Gastroesophageal sphincter (tissue), 4 donors: ENCODE results near the gene RALGPS1. TPM values are rescaled to one million over a fixed set of nuclear protein-coding genes. Genes with fewer than 3 reads are reported as not detected.

Experiments
- ATAC-seq: fragments of 150-250 bp; one replicate; pipeline ENCODE4 v1.9.1; 2016; ENCODE audit warnings: mild to moderate bottlenecking, moderate library complexity
- H3K27ac ChIP-seq, 4 donors: fragments of 200-600 bp; sonication (generic) in 3 of 4; 1 replicate in 3 of 4; 2 replicates in 1 of 4; pipeline ENCODE4 v1.5.1; 2016 to 2019
- H3K27me3 ChIP-seq: fragments of 200-600 bp; sonication (generic); one replicate; pipeline ENCODE4 v1.5.1; 2019
- H3K36me3 ChIP-seq, 2 donors: fragments of 200-600 bp; sonication (generic); one replicate each; pipeline ENCODE4 v1.5.1; 2019; ENCODE audit warnings: control low read depth in 1 of 2
- H3K4me1 ChIP-seq, 3 donors: fragments of 200-600 bp; sonication (generic); 1 replicate in 2 of 3; 2 replicates in 1 of 3; pipeline ENCODE4 v1.5.1; 2016 to 2019; ENCODE audit warnings: control low read depth in 2 of 3
- H3K4me3 ChIP-seq, 2 donors: fragments of 200-600 bp; sonication (generic); one replicate each; pipeline ENCODE4 v1.5.1; 2019; ENCODE audit warnings: mild to moderate bottlenecking in 1 of 2, moderate library complexity in 1 of 2
- H3K9me3 ChIP-seq, 3 donors: fragments of 200-600 bp; sonication (generic); one replicate each; pipeline ENCODE4 v1.5.1; 2017 to 2019; ENCODE audit warnings: control low read depth in 2 of 3
- EP300 ChIP-seq: sonication (generic); formaldehyde crosslinking; IDR thresholded peaks from one replicate; pipeline ENCODE4 v1.6.1; 2017; ENCODE audit warnings: antibody characterized with exemption, mild to moderate bottlenecking
- POLR2A ChIP-seq, 2 donors: fragments of 450-650 bp; IDR thresholded peaks; one replicate each; pipeline ENCODE4 v1.6.1; 2017; ENCODE audit warnings: antibody characterized with exemption in 2 of 2, mild to moderate bottlenecking in 2 of 2, moderate library complexity in 1 of 2
- POLR2AphosphoS5 ChIP-seq: sonication (generic); formaldehyde crosslinking; IDR thresholded peaks from one replicate; pipeline ENCODE4 v1.6.1; 2017; ENCODE audit warnings: antibody characterized with exemption
- WGBS, 2 donors: methylation state at CpG; one replicate each; pipeline ENCODE4 v1.1.5; 2018; ENCODE audit warnings: low coverage in 1 of 2; 5-methylcytosine and 5-hydroxymethylcytosine counted together
- total RNA-seq, 4 donors: library from RNA; depleted of rRNA; stranded (reverse); fragments of >200 nt; gene quantifications; one replicate each; pipeline ENCODE4 v1.1.0, GENCODE V29; 2016
- TF ChIP-seq, protein P1 (sequence below), 4 experiments: fragments of 200-600 bp in 2 of 4; fragments of 450-650 bp in 2 of 4; sonication (generic) in 1 of 4; IDR thresholded peaks; one replicate each; pipeline ENCODE4 v1.5.1; 2017 to 2019; ENCODE audit warnings: antibody characterized with exemption in 4 of 4, mild to moderate bottlenecking in 2 of 4, moderate library complexity in 2 of 4

RALGPS1 gene
- total RNA-seq, 4 donors from 2014 or later: 5.9 to 17.4 (median 11.3) TPM

- TF ChIP-seq POLR2A (IDR thresholded peaks at IDR 0.05) (no peak), POLR2AphosphoS5 (peak; percentile 37)
- H3K4me1 ChIP-seq: peaks cover 0 to 46% (median 11%) of the 10 kb centered on the region in 3 donors
- no peak overlapping the region for H3K4me3 ChIP-seq
- no peaks in the 10 kb centered on the region for H3K36me3 ChIP-seq
- ATAC-seq: peak; percentile 70
- H3K27ac ChIP-seq: peak overlapping the region in 3 of 4 donors; percentile 48 to 79 (median 67)
- 60% methylated on average over 1 of the region's 7 CpGs; no CpG with 5 or more reads in 1 of the 2 donors for WGBS, 2 donors
- no peaks in the 10 kb centered on the region for H3K9me3 ChIP-seq
- no peaks in the 10 kb centered on the region for H3K27me3 ChIP-seq
These were observed 42.5 kb downstream of the RALGPS1 start for GRCh38 chr9:126956917-126957686.

DNA sequence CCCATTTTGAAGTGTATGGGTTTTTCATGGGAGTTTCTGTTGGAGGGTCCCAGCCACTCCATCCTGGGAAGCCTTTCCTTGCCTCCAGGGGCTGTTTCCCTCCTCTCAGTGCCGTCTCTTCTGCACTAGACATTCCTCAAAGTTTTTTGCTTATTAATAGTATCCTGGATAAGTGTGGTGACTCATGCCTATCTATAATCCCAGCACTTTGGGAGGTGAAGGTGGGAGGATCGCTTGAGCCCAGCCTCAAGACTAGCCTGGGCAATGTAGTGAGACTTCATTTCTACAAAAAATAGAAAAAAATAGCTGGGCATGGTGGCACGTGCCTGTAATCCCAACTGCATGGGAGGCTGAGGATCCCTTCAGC lies 43.1 kb downstream of the RALGPS1 start:
- Histone ChIP-seq H3K27me3 (no peaks in the 10 kb centered on the region), H3K9me3 (no peaks in the 10 kb centered on the region), H3K4me1 (peaks cover 0 to 40% (median 5%) of the 10 kb centered on the region in 3 donors), H3K36me3 (no peaks in the 10 kb centered on the region), H3K4me3 (no peak overlapping the region), H3K27ac (peak overlapping the region in 3 of 4 donors; percentile 48 to 79 (median 67))
- 19 to 25% methylated on average over 2 to 3 of the region's 3 CpGs for WGBS, 2 donors
- TF ChIP-seq EP300 (no peak), POLR2A (IDR thresholded peaks at IDR 0.05) (no peak)
- peak; percentile 46 for ATAC-seq

- peaks cover 0 to 31% (median 0%) of the 10 kb centered on the region in 3 donors for H3K4me1 ChIP-seq
- ATAC-seq: no peak
- no peaks in the 10 kb centered on the region for H3K36me3 ChIP-seq
- H3K27me3 ChIP-seq: no peaks in the 10 kb centered on the region
- no peak overlapping the region for H3K27ac ChIP-seq
- no peak overlapping the region for H3K4me3 ChIP-seq
- H3K9me3 ChIP-seq: no peaks in the 10 kb centered on the region
- no peak for TF ChIP-seq POLR2AphosphoS5
- TF ChIP-seq EP300: no peak
- TF ChIP-seq, protein P1, sequence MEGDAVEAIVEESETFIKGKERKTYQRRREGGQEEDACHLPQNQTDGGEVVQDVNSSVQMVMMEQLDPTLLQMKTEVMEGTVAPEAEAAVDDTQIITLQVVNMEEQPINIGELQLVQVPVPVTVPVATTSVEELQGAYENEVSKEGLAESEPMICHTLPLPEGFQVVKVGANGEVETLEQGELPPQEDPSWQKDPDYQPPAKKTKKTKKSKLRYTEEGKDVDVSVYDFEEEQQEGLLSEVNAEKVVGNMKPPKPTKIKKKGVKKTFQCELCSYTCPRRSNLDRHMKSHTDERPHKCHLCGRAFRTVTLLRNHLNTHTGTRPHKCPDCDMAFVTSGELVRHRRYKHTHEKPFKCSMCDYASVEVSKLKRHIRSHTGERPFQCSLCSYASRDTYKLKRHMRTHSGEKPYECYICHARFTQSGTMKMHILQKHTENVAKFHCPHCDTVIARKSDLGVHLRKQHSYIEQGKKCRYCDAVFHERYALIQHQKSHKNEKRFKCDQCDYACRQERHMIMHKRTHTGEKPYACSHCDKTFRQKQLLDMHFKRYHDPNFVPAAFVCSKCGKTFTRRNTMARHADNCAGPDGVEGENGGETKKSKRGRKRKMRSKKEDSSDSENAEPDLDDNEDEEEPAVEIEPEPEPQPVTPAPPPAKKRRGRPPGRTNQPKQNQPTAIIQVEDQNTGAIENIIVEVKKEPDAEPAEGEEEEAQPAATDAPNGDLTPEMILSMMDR (IDR thresholded peaks at IDR 0.05): no peak
- no peak for TF ChIP-seq POLR2A (IDR thresholded peaks at IDR 0.05)
- 86% methylated on average over 3 of the region's 3 CpGs for WGBS, 2 donors
These were observed 44.8 kb downstream of the RALGPS1 start for GRCh38 chr9:126959336-126959735.

- Histone ChIP-seq H3K27ac (no peak overlapping the region), H3K27me3 (no peaks in the 10 kb centered on the region), H3K36me3 (no peaks in the 10 kb centered on the region), H3K4me1 (peaks cover 0 to 36% (median 0%) of the 10 kb centered on the region in 3 donors), H3K4me3 (no peak overlapping the region), H3K9me3 (no peaks in the 10 kb centered on the region)
- no peak for ATAC-seq
- TF ChIP-seq, protein P1 (IDR thresholded peaks at IDR 0.05): no peak
- TF ChIP-seq POLR2A (IDR thresholded peaks at IDR 0.05): no peak
- TF ChIP-seq EP300: no peak
- TF ChIP-seq POLR2AphosphoS5: no peak
These were observed 45.3 kb downstream of the RALGPS1 start for GRCh38 chr9:126959917-126960316.

DNA sequence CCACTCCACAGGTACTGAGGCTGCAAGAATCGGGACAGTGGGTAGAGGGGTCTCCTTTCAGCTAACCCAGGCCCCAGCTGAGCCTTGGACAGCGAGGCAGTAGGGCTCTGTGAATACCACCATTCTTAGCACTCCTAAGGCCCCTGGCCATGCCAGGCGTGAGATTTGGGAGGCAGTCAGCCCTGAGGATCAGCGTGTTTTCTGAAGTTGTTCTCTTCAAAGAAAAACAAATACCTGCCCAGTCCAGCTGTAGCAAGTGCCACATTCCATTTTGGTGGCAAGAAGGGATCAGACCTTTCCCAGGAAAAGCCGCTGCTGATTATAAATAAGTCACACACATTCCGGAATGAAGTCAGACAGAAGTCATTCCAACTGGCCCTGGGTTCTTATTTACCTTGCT lies 47.8 kb downstream of the RALGPS1 start:
- Histone ChIP-seq H3K4me1 (peaks cover 0 to 34% (median 0%) of the 10 kb centered on the region in 3 donors), H3K27me3 (no peaks in the 10 kb centered on the region), H3K36me3 (no peaks in the 10 kb centered on the region), H3K27ac (no peak overlapping the region), H3K9me3 (no peaks in the 10 kb centered on the region), H3K4me3 (no peak overlapping the region)
- WGBS, 2 donors: 60 to 100% methylated on average over 2 of the region's 6 CpGs
- TF ChIP-seq POLR2A (IDR thresholded peaks at IDR 0.05): no peak
- no peak for ATAC-seq

GRCh38 chr9:126965077-126965476 lies 50.5 kb downstream of the RALGPS1 start:
- H3K9me3 ChIP-seq: no peaks in the 10 kb centered on the region
- no peaks in the 10 kb centered on the region for H3K27me3 ChIP-seq
- peaks cover 0 to 16% (median 0%) of the 10 kb centered on the region in 3 donors for H3K4me1 ChIP-seq
- no peak for TF ChIP-seq POLR2AphosphoS5
- TF ChIP-seq, protein P1 (IDR thresholded peaks at IDR 0.05): no peak
- no peak for TF ChIP-seq POLR2A (IDR thresholded peaks at IDR 0.05)
- no peak for TF ChIP-seq EP300
- peak overlapping the region in 3 of 4 donors; percentile 20 to 50 (median 29) for H3K27ac ChIP-seq
- no peak overlapping the region for H3K4me3 ChIP-seq
- peak; percentile 41 for ATAC-seq
- WGBS, 2 donors: 63 to 74% methylated on average over 3 of the region's 3 CpGs
- H3K36me3 ChIP-seq: no peaks in the 10 kb centered on the region
